Smooth muscle cell (in vitro differentiated cells): Measurements from ENCODE around the gene CCDC9B. TPM values are rescaled to one million over a fixed set of nuclear protein-coding genes. Genes with fewer than 3 reads are reported as not detected.
A peak's percentile ranks its signal among the peaks of the same experiment; 100 is the strongest.

Source experiments
- DNase-seq: peaks from one replicate; lab custom pipeline; 2025; ENCODE audit not compliant: unreplicated experiment; lab: John Stamatoyannopoulos, UW
- H2AFZ ChIP-seq: fragments of 200-600 bp; sonication (generic); 2 replicates; pipeline ENCODE4 v1.6.0; 2016; ENCODE audit warnings: antibody characterized with exemption, low read depth, mild to moderate bottlenecking
- H3F3A ChIP-seq: fragments of 200-600 bp; sonication (generic); 2 replicates; pipeline ENCODE4 v1.6.0; 2017; ENCODE audit warnings: antibody characterized with exemption, low read depth
- H3K27ac ChIP-seq: fragments of 200-600 bp; sonication (generic); 2 replicates; pipeline ENCODE4 v1.5.1; 2016; ENCODE audit warnings: low read depth, mild to moderate bottlenecking
- H3K27me3 ChIP-seq: fragments of 200-600 bp; sonication (generic); 2 replicates; pipeline ENCODE4 v1.6.1; 2016; ENCODE audit warnings: low read depth, mild to moderate bottlenecking
- H3K36me3 ChIP-seq: fragments of 200-600 bp; sonication (generic); 2 replicates; pipeline ENCODE4 v1.5.1; 2016; ENCODE audit warnings: low read depth
- H3K4me1 ChIP-seq: fragments of 200-600 bp; sonication (generic); 2 replicates; pipeline ENCODE4 v1.5.1; 2016; ENCODE audit warnings: low read depth
- H3K4me2 ChIP-seq: fragments of 200-600 bp; sonication (generic); 2 replicates; pipeline ENCODE4 v1.6.0; 2016; ENCODE audit warnings: mild to moderate bottlenecking
- H3K4me3 ChIP-seq: fragments of 200-600 bp; sonication (generic); 2 replicates; pipeline ENCODE4 v1.5.1; 2016; ENCODE audit warnings: mild to moderate bottlenecking
- H3K79me2 ChIP-seq: fragments of 200-600 bp; sonication (generic); 2 replicates; pipeline ENCODE4 v1.6.0; 2016; ENCODE audit warnings: low read depth, mild to moderate bottlenecking
- H3K9ac ChIP-seq: fragments of 200-600 bp; sonication (generic); 2 replicates; pipeline ENCODE4 v1.6.0; 2016; ENCODE audit warnings: low read depth
- H3K9me3 ChIP-seq: fragments of 200-600 bp; sonication (generic); replicated peaks from 2 replicates; pipeline ENCODE4 v1.5.1; 2016; ENCODE audit warnings: low read depth
- H4K20me1 ChIP-seq: fragments of 200-600 bp; sonication (generic); 2 replicates; pipeline ENCODE4 v1.6.0; 2016; ENCODE audit warnings: low read depth
- WGBS: methylation state at CpG from one replicate; pipeline ENCODE4 v1.1.7; 2016; ENCODE audit warnings: low lambda C conversion rate; 5-methylcytosine and 5-hydroxymethylcytosine counted together
- polyA plus RNA-seq: library from polyadenylated mRNA; unstranded; fragments of >200 nt; fragmentation: Nextera tagmentation; extraction: Ambion mirVana; gene quantifications from 2 replicates; pipeline ENCODE4 v1.2.1, GENCODE V29; 2016
- total RNA-seq: library from RNA; depleted of rRNA; stranded (reverse); fragments of >200 nt; gene quantifications from 2 replicates; pipeline ENCODE4 v1.2.3, GENCODE V29; 2014
- TF ChIP-seq, protein P1 (sequence below): fragments of 200-600 bp; sonication (generic); IDR thresholded peaks from 2 replicates; pipeline ENCODE4 v1.5.1; 2017; ENCODE audit warnings: borderline replicate concordance, mild to moderate bottlenecking, antibody characterized with exemption; ENCODE audit not compliant: insufficient read depth, poor library complexity, severe bottlenecking

The CCDC9B gene
- total and polyA plus RNA-seq, 2 experiments from 2014 or later: 0.97 to 3.8 TPM

DNA sequence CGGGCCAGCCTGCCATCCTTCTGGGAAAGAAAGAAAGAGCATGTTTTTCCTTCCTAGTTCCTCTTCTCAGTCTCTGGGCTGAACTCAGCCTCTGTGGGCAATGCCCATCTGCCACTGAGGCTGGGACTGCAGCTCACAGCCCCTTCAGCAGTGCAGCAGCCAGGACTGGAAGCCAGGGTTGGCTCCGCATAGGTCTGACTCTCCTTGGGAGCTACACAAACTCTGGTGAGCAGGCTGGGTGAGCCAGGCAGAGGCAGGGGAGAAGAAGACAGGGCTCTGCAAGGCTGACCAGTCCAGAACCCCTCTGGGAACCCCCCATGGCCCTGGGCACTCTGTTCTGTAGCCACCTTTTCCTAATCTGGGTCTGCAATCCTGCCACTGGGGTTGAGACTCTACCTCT lies 20.9 kb upstream of the CCDC9B start:
- Histone ChIP-seq H4K20me1 (no peaks in the 10 kb centered on the region), H3K79me2 (no peaks in the 10 kb centered on the region), H3K9me3 (no peaks in the 10 kb centered on the region), H3F3A (no peaks in the 10 kb centered on the region), H3K9ac (no peak overlapping the region), H2AFZ (no peak overlapping the region), H3K36me3 (no peaks in the 10 kb centered on the region), H3K4me1 (no peaks in the 10 kb centered on the region), H3K4me3 (no peak overlapping the region), H3K27me3 (peaks cover 12% of the 10 kb centered on the region), H3K27ac (no peak overlapping the region), H3K4me2 (no peak overlapping the region)
- TF ChIP-seq, protein P1, sequence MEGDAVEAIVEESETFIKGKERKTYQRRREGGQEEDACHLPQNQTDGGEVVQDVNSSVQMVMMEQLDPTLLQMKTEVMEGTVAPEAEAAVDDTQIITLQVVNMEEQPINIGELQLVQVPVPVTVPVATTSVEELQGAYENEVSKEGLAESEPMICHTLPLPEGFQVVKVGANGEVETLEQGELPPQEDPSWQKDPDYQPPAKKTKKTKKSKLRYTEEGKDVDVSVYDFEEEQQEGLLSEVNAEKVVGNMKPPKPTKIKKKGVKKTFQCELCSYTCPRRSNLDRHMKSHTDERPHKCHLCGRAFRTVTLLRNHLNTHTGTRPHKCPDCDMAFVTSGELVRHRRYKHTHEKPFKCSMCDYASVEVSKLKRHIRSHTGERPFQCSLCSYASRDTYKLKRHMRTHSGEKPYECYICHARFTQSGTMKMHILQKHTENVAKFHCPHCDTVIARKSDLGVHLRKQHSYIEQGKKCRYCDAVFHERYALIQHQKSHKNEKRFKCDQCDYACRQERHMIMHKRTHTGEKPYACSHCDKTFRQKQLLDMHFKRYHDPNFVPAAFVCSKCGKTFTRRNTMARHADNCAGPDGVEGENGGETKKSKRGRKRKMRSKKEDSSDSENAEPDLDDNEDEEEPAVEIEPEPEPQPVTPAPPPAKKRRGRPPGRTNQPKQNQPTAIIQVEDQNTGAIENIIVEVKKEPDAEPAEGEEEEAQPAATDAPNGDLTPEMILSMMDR: no peak
- DNase-seq: no peak
- 98% methylated on average over 2 of the region's 2 CpGs for WGBS

DNA sequence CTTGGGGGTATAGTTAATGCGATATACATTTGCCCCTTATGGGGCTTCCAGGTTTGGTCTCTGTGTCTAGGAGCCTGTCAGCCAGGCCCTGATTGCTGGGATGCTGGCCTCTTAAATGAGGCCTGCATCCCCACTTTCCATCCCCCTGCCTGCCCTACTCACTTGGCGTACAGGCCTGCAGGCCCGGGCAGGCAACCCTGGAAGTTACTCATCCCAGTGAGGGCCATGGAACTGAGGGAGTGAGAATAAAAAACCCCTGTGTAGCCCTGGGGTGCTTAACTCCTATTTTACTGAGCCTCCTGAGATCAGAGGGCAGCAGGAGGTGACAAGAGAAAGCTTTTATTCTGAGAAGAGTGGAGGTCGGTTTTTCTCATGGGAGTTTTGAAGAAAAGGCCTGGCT lies 19.3 kb upstream of the CCDC9B start:
- no peaks in the 10 kb centered on the region for H3K9me3 ChIP-seq
- TF ChIP-seq, protein P1: no peak
- H3F3A ChIP-seq: no peaks in the 10 kb centered on the region
- no peak overlapping the region for H3K4me3 ChIP-seq
- H3K27ac ChIP-seq: no peak overlapping the region
- H3K4me1 ChIP-seq: no peaks in the 10 kb centered on the region
- no peak overlapping the region for H3K9ac ChIP-seq
- no peak overlapping the region for H2AFZ ChIP-seq
- no peaks in the 10 kb centered on the region for H4K20me1 ChIP-seq
- H3K79me2 ChIP-seq: no peaks in the 10 kb centered on the region
- no peak for DNase-seq
- H3K27me3 ChIP-seq: peaks cover 12% of the 10 kb centered on the region
- 69% methylated on average over 4 of the region's 4 CpGs for WGBS
- no peaks in the 10 kb centered on the region for H3K36me3 ChIP-seq
- no peak overlapping the region for H3K4me2 ChIP-seq

DNA sequence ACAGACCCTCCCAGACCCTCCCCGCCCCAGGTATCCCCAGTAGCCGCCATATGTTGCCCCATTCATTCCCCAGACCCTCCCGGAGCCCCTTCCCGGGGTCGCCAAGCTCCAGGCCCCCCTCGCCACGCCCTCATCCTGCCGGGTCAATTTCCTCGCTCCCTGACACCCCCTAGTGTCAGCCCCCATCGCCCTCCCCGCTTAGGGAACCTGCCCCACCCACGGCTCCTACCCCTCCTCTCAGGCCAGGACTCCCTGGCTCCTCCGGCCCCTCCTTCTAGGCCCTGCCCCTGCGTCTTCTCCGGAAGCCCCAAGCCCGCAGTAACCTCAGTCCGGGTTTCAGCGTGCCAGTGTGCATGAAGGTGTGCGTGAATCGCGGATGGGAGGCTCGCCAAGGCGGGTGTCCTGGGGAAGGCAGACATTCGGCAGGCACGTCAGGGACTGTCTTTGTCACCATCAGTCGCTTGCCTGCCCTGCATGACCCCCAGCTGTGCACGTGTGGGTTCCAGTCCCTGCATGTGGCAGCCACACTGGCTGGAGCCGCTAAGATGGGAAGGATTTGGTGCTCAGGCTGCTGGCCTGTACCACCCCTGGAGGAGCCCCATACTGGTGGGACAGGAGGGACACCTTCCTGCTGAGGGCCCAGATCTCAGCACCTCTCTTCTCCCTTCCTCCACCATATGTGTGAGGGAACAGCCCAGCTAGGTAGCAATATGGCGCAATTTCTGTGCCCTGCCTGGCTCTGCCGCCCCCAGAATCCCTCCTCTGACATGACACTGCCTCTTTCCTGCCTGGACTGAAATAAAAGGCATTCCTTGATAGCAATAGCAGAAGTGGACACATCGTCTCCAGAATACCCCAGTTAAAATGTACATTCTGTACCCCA lies 18.0 kb upstream of the CCDC9B start:
- no peaks in the 10 kb centered on the region for H3K4me1 ChIP-seq
- no peak for DNase-seq
- H3K79me2 ChIP-seq: no peaks in the 10 kb centered on the region
- TF ChIP-seq, protein P1: no peak
- no peak overlapping the region for H2AFZ ChIP-seq
- no peak overlapping the region for H3K27ac ChIP-seq
- H3K9ac ChIP-seq: no peak overlapping the region
- H3K4me2 ChIP-seq: peak overlapping the region; percentile 87
- no peaks in the 10 kb centered on the region for H4K20me1 ChIP-seq
- no peaks in the 10 kb centered on the region for H3K9me3 ChIP-seq
- H3F3A ChIP-seq: no peaks in the 10 kb centered on the region
- peak overlapping the region; percentile 56 for H3K4me3 ChIP-seq
- 19% methylated on average over 18 of the region's 31 CpGs for WGBS
- H3K36me3 ChIP-seq: no peaks in the 10 kb centered on the region
- peaks cover 12% of the 10 kb centered on the region for H3K27me3 ChIP-seq
